T-helper 1 cell treated with Interleukin-12 subunit alpha and Interleukin-12 subunit beta and Interleukin-4 antibody, amounts not matched to agents 30 μg/mL and 1 μg/mL, for 36 hours (primary cell): ENCODE data around the gene SPRYD4.
A peak's percentile ranks its signal among the peaks of the same experiment; 100 is the strongest.

Source experiments
- H3K27ac Mint-ChIP-seq: one replicate; pipeline ENCODE4 v1.8.0; 2021; ENCODE audit warnings: mild to moderate bottlenecking, mixed read lengths
- H3K27me3 Mint-ChIP-seq: one replicate; pipeline ENCODE4 v1.8.0; 2021; ENCODE audit warnings: low read depth, mixed read lengths
- H3K36me3 Mint-ChIP-seq: one replicate; pipeline ENCODE4 v1.8.0; 2021; ENCODE audit warnings: low read depth, mixed read lengths
- H3K4me1 Mint-ChIP-seq: one replicate; pipeline ENCODE4 v1.8.0; 2021; ENCODE audit warnings: low read depth, mixed read lengths
- H3K4me3 Mint-ChIP-seq: one replicate; pipeline ENCODE4 v1.8.0; 2021; ENCODE audit warnings: mild to moderate bottlenecking, moderate library complexity, mixed read lengths
- H3K9me3 Mint-ChIP-seq: one replicate; pipeline ENCODE4 v1.8.0; 2021; ENCODE audit warnings: mixed read lengths

Gene SPRYD4

DNA sequence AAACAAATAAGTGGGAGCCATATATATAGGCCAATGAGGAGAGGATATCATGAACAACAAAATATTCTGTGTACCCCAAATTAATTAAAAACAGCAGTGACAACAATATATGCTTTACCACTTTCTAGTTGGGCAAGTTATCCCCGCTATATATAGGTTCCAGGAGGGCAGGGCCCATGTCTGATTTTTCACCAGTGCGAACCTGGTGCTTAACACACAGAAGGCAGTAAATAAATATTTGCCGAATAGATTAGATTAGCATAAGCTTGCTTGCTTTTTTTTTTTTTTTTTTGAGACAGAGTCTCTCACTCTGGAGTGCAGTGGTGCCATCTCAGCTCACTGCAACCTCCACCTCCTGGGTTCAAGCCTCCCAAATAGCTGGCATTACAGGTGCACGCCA lies 10.6 kb upstream of the SPRYD4 start:
- Mint-ChIP-seq H3K27ac (no peak overlapping the region), H3K4me3 (no peak overlapping the region), H3K27me3 (no peaks in the 10 kb centered on the region), H3K36me3 (no peaks in the 10 kb centered on the region), H3K4me1 (no peaks in the 10 kb centered on the region), H3K9me3 (no peaks in the 10 kb centered on the region)

- H3K36me3 Mint-ChIP-seq, result no peaks in the 10 kb centered on the region
- no peak overlapping the region for H3K4me3 Mint-ChIP-seq
- no peaks in the 10 kb centered on the region for H3K9me3 Mint-ChIP-seq
- H3K4me1 Mint-ChIP-seq, result peaks cover 4% of the 10 kb centered on the region
- no peak overlapping the region for H3K27ac Mint-ChIP-seq
- H3K27me3 Mint-ChIP-seq, result no peaks in the 10 kb centered on the region
Observed at GRCh38 chr12:56461235-56462159, 6.9 kb upstream of the SPRYD4 start.

DNA sequence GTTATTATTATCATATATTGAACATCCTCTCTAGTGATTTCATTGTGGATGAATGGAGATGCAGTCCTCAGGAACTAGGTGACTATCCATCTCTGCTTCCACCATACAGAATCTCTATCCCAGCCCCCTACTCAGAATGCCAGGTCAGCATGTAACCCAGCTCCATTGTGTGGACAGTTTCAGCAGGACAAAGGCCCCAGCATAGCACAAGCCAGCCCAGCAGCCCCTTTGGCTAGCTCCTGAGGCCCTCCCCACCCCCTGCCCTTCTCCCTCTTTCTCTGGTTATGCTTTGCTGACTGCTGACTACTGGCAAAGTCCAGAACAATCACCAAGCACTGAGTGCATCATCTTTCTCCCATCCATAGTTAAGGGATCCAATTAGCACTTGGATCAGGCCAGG lies 5.8 kb upstream of the SPRYD4 start:
- Mint-ChIP-seq H3K4me3 (no peak overlapping the region), H3K27ac (no peak overlapping the region), H3K4me1 (peaks cover 7% of the 10 kb centered on the region), H3K9me3 (no peaks in the 10 kb centered on the region), H3K27me3 (no peaks in the 10 kb centered on the region), H3K36me3 (no peaks in the 10 kb centered on the region)

- Mint-ChIP-seq H3K36me3 (peaks cover 2% of the 10 kb centered on the region), H3K27me3 (no peaks in the 10 kb centered on the region), H3K27ac (peak overlapping the region; percentile 95), H3K4me3 (peak overlapping the region; percentile 95), H3K4me1 (peaks cover 21% of the 10 kb centered on the region), H3K9me3 (no peaks in the 10 kb centered on the region)
Observed at GRCh38 chr12:56469007-56469930, 891 bp downstream of the SPRYD4 start.

DNA sequence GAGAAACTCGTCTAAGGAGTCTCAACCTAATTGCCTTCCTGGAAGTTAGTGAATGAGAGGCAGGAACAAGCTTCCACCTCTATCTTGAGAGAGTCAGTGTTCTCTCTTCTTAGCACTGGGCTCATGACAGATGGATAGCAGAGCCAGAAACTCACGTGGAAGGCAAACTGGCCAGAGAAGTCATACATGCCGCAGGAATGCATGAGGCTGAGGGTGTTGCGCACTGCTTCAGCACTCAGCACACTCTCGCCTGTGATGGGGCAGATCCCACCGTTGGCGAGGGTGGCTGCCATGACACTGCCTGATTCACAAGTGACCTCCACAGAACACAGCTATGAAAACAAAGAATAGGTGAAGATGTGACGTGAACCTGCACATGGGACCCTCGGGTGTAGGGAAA lies 6.0 kb downstream of the SPRYD4 start:
- Mint-ChIP-seq H3K27ac (no peak overlapping the region), H3K36me3 (peaks cover 2% of the 10 kb centered on the region), H3K9me3 (no peaks in the 10 kb centered on the region), H3K4me3 (no peak overlapping the region), H3K27me3 (no peaks in the 10 kb centered on the region), H3K4me1 (peaks cover 17% of the 10 kb centered on the region)

- Mint-ChIP-seq H3K4me3 (no peak overlapping the region), H3K27me3 (no peaks in the 10 kb centered on the region), H3K36me3 (peaks cover 2% of the 10 kb centered on the region), H3K9me3 (no peaks in the 10 kb centered on the region), H3K4me1 (peaks cover 16% of the 10 kb centered on the region), H3K27ac (no peak overlapping the region)
Observed at GRCh38 chr12:56476143-56476542, 7.8 kb downstream of the SPRYD4 start.

DNA sequence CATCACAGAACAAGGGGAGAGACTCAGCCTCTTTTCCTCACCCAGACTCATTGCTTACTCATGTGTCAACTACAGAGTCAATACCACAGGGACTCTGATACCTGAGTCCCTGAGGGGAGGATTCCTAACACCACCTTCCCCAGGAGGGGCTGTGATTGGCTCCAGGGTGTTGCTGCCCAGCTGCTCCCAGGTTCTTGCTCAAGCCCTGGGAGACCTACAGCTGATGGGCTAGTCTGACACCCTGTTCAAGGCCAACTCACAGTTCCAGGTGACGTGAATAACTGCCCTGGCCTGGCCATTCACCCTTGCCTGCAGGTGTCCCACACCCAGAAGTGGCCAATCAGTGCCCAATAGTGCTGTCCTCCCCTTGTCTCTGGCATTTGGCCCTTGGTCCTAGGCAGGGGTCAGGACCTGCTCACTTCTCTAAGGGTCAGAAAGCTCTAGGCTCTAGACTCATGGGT lies 8.6 kb downstream of the SPRYD4 start:
- H3K9me3 Mint-ChIP-seq, result no peaks in the 10 kb centered on the region
- peaks cover 2% of the 10 kb centered on the region for H3K36me3 Mint-ChIP-seq
- peaks cover 13% of the 10 kb centered on the region for H3K4me1 Mint-ChIP-seq
- no peaks in the 10 kb centered on the region for H3K27me3 Mint-ChIP-seq
- H3K4me3 Mint-ChIP-seq, result no peak overlapping the region
- no peak overlapping the region for H3K27ac Mint-ChIP-seq

- H3K4me3 Mint-ChIP-seq, result no peak overlapping the region
- H3K27me3 Mint-ChIP-seq, result no peaks in the 10 kb centered on the region
- H3K4me1 Mint-ChIP-seq, result peaks cover 13% of the 10 kb centered on the region
- no peaks in the 10 kb centered on the region for H3K9me3 Mint-ChIP-seq
- H3K27ac Mint-ChIP-seq, result no peak overlapping the region
- peaks cover 2% of the 10 kb centered on the region for H3K36me3 Mint-ChIP-seq
Observed at GRCh38 chr12:56477521-56478225, 9.3 kb downstream of the SPRYD4 start.

DNA sequence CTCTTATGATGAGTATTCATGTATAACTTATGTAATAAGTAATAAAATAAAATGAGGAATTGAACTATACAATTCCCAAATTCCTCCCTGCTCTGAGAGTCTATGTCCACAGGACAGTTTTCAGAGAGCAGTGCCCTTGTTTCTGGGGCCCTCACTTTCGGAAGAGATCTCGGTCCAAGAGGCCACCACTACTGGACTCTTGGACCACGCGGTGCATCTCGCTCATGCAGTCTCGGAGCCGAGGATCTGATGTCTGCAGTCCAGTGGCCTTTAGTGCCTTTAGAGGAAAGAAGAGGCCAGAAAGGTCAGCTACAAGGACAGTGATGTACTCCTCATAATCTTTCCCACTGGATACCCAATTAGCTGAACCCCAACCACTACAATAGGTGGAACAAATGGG lies 11.2 kb downstream of the SPRYD4 start:
- Mint-ChIP-seq H3K27me3 (no peaks in the 10 kb centered on the region), H3K36me3 (no peaks in the 10 kb centered on the region), H3K27ac (no peak overlapping the region), H3K4me1 (peaks cover 13% of the 10 kb centered on the region), H3K4me3 (no peak overlapping the region), H3K9me3 (no peaks in the 10 kb centered on the region)

GRCh38 chr12:56484566-56484965 lies 16.2 kb downstream of the SPRYD4 start:
- Mint-ChIP-seq H3K4me3 (no peak overlapping the region), H3K4me1 (peaks cover 22% of the 10 kb centered on the region), H3K27me3 (peaks cover 36% of the 10 kb centered on the region), H3K36me3 (peaks cover 2% of the 10 kb centered on the region), H3K27ac (no peak overlapping the region), H3K9me3 (no peaks in the 10 kb centered on the region)

DNA sequence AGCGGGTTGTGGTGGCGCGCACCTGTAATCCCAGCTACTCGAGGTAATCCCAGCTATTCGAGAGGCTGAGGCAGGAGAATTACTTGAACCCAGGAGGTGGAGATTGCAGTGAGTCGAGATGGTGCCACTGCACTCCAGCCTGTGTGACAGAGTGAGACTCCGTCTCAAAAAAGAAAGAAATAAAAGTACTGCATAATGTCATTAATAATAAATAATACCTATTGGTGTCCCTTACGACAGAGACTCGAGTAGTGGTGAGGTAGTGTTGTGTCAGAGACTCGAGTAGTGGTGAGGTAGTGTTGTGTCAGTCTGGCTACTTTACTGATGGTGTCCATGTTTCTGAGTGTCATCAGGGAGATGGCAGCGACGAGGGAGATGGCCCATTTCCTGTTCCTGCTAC lies 18.3 kb downstream of the SPRYD4 start:
- H3K27ac Mint-ChIP-seq, result no peak overlapping the region
- peaks cover 2% of the 10 kb centered on the region for H3K36me3 Mint-ChIP-seq
- peaks cover 13% of the 10 kb centered on the region for H3K4me1 Mint-ChIP-seq
- H3K4me3 Mint-ChIP-seq, result no peak overlapping the region
- H3K9me3 Mint-ChIP-seq, result no peaks in the 10 kb centered on the region
- H3K27me3 Mint-ChIP-seq, result peaks cover 56% of the 10 kb centered on the region

- Mint-ChIP-seq H3K9me3 (no peaks in the 10 kb centered on the region), H3K36me3 (peaks cover 2% of the 10 kb centered on the region), H3K27ac (no peak overlapping the region), H3K4me3 (peak overlapping the region; percentile 84), H3K27me3 (peaks cover 58% of the 10 kb centered on the region), H3K4me1 (peaks cover 13% of the 10 kb centered on the region)
Observed at GRCh38 chr12:56487448-56488040, 19.2 kb downstream of the SPRYD4 start.

- Mint-ChIP-seq H3K36me3 (peaks cover 2% of the 10 kb centered on the region), H3K4me1 (peaks cover 13% of the 10 kb centered on the region), H3K9me3 (no peaks in the 10 kb centered on the region), H3K27me3 (peaks cover 61% of the 10 kb centered on the region), H3K27ac (peak within 1 kb of the TSS; percentile 43), H3K4me3 (peak within 1 kb of the TSS; percentile 84)
Observed at GRCh38 chr12:56488041-56488955, 19.9 kb downstream of the SPRYD4 start, which contains the start of gene GLS2. Gene GLS2 (minus strand): TSS chr12:56488161. CDS start chr12:56488118, 43 bp downstream.
